T47D (cell line): Measurements from ENCODE around the gene EYS.
"Not testable (repeated sequence)": the region's sequence is repeated elsewhere in the genome, so short reads cannot be mapped to it uniquely, and the experiment has no call there.

Source experiments
- DNase-seq, 2 experiments: peaks; one replicate each; pipeline versions ENCODE4 v3.0.0 to v3.0.0-alpha.2; 2011 to 2012; ENCODE audit warnings: low read depth in 1 of 2, low spot score in 1 of 2
- JUND ChIP-seq: IDR thresholded peaks from 2 replicates; pipeline ENCODE4 v1.6.1; 2012; ENCODE audit warnings: low read depth
- in situ Hi-C: cut with HindIII; loops from 2 replicates; pipeline ENCODE4 v1.10.0; 2016; ENCODE audit warnings: low sequenced_read_pairs, low pct_unique_long_range_greater_than_20kb

EYS gene

GRCh38 chr6:64000818-64001491, 1706.1 kb downstream of the EYS start:
- no peak for DNase-seq
- in situ Hi-C loops = no loop called here
- TF ChIP-seq JUND = no peak

GRCh38 chr6:63999613-64000012, 1707.4 kb downstream of the EYS start:
- DNase-seq = no peak
- no peak for TF ChIP-seq JUND
- in situ Hi-C loops = no loop called here

- in situ Hi-C loops = no loop called here
- DNase-seq = no peak
- TF ChIP-seq JUND = no peak
These were observed 1708.0 kb downstream of the EYS start for GRCh38 chr6:63998991-63999390.

GRCh38 chr6:63997734-63998133, 1709.3 kb downstream of the EYS start:
- DNase-seq = no peak
- in situ Hi-C loops = no loop called here

GRCh38 chr6:63997221-63997620, 1709.8 kb downstream of the EYS start:
- TF ChIP-seq JUND = no peak
- in situ Hi-C loops = no loop called here
- peak in 1 of 2 experiments; percentile 8 for DNase-seq

More at GRCh38 chr6:63997734-63998133, 1709.3 kb downstream of the EYS start:
- TF ChIP-seq JUND = no peak

GRCh38 chr6:63985223-63985622, 1721.8 kb downstream of the EYS start:
- in situ Hi-C loops = no loop called here
- TF ChIP-seq JUND = no peak

GRCh38 chr6:63975699-63976098, 1731.3 kb downstream of the EYS start:
- in situ Hi-C loops = no loop called here
- DNase-seq = no peak
- no peak for TF ChIP-seq JUND

More at GRCh38 chr6:63985223-63985622, 1721.8 kb downstream of the EYS start:
- no peak for DNase-seq

GRCh38 chr6:63968650-63969049, 1738.4 kb downstream of the EYS start:
- no peak for DNase-seq
- TF ChIP-seq JUND = no peak
- in situ Hi-C loops = no loop called here

GRCh38 chr6:63964366-63964765, 1742.7 kb downstream of the EYS start:
- DNase-seq = no peak
- no peak for TF ChIP-seq JUND
- in situ Hi-C loops = no loop called here

GRCh38 chr6:63963769-63964315, 1743.2 kb downstream of the EYS start:
- DNase-seq = no peak
- in situ Hi-C loops = no loop called here
- no peak for TF ChIP-seq JUND

GRCh38 chr6:63953336-63954021, 1753.5 kb downstream of the EYS start:
- in situ Hi-C loops, DNase-seq: not testable (repeated sequence)

GRCh38 chr6:63947792-63948529, 1759.1 kb downstream of the EYS start:
- no peak for TF ChIP-seq JUND
- no peak for DNase-seq
- in situ Hi-C loops = no loop called here

GRCh38 chr6:63945987-63946386, 1761.0 kb downstream of the EYS start:
- no peak for TF ChIP-seq JUND
- peak in 1 of 2 experiments; percentile 7 for DNase-seq
- in situ Hi-C loops = no loop called here
